ENCODE results near the gene DNAJB1.

Gene DNAJB1

DNA sequence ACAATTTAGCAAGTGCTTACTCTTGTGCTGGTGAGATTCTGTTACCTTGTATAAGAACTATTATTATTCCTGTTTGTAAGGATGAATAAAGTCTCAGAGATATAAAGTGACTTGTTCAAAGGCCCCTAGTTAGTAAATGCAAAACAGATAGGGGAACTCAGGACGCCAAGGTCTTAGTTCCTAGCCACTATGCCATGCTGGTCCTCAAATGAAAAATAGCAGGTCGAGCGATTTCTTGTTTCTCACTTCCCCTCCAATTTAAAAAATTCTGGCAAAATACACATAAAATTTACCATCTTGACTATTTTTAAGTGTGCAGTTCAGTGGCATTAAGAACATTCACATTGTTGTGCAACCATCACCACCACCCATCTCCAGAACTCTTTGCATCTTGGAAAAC lies 12.3 kb upstream of the DNAJB1 start:
- Histone ChIP-seq H3K9ac (ENCODE audit: low read depth, low read length) (no peak overlapping the region), H3K27ac (ENCODE audit: low read depth, low read length) (no peak overlapping the region), H3K4me3 (ENCODE audit: low read depth, low read length) (peak overlapping the region; percentile 89), H3K9me3 (ENCODE audit: control insufficient read depth, insufficient read depth, low read length) (no peaks in the 10 kb centered on the region), H3K27me3 (ENCODE audit: control insufficient read depth, insufficient read depth, low read length) (no peaks in the 10 kb centered on the region), H3K36me3 (ENCODE audit: control insufficient read depth, insufficient read depth, low read length) (no peaks in the 10 kb centered on the region), H3K4me1 (ENCODE audit: control insufficient read depth, insufficient read depth, low read length) (no peaks in the 10 kb centered on the region)

DNA sequence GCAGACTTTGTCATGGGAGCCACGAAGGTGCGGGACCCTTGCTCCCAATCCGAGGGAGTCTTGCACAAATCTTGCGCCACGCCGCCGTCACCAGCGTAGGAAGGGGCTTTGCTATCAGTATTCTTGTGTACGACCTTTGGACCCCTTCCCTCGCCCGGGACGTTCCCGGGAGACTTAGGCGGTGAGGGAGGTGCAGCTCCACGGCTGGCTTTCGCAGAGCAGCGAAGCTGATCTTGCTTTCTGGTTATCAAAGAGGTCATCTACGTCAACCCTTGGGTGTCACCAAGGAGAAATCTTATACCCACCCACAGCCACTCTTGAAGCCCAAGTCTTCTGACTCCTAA lies 11.8 kb upstream of the DNAJB1 start:
- peak overlapping the region; percentile 70 for H3K9ac ChIP-seq (ENCODE audit: low read depth, low read length)
- peak overlapping the region; percentile 80 for H3K27ac ChIP-seq (ENCODE audit: low read depth, low read length)
- peak overlapping the region; percentile 89 for H3K4me3 ChIP-seq (ENCODE audit: low read depth, low read length)
- H3K36me3 ChIP-seq (ENCODE audit: control insufficient read depth, insufficient read depth, low read length), result no peaks in the 10 kb centered on the region
- no peaks in the 10 kb centered on the region for H3K9me3 ChIP-seq (ENCODE audit: control insufficient read depth, insufficient read depth, low read length)
- no peaks in the 10 kb centered on the region for H3K4me1 ChIP-seq (ENCODE audit: control insufficient read depth, insufficient read depth, low read length)
- H3K27me3 ChIP-seq (ENCODE audit: control insufficient read depth, insufficient read depth, low read length), result no peaks in the 10 kb centered on the region

DNA sequence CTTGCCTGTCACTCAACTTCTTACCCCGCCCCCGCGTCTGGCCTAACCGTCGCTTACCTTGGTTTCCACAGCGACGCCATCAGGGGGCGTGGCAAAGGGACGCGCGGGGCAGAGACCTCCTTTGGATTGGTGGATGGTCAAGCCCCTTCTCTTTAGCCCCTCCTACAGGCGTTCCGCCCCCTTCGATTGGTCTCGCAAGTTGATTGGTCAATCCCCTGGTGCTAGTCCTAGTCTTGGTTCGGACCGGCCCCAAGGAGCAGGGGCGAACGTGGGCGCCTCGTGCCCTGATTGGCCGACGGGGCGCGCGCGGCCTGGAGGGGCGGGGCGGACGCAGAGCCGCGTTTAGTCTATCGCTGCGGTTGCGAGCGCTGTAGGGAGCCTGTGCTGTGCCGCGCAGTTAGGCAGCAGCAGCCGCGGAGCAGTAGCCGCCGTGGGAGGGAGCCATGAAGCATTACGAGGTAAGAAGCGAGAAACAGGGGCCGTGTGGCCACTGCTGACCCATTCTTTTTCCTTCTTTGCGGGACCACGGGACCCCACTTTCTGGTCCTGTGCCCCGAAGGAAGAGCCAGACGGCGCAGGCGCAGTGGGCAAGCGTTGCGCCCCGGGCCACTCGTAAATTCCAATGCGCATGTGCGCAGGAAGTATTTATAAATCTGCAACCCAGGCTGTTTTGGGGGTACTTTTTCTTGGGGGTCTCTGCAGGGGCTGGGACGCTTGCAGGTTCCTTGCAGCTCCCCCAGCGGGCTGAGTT lies 11.2 kb upstream of the DNAJB1 start, which contains the start of gene TECR:
Gene TECR (plus strand): TSS at position 341 of the 751 bp plus-strand sequence. CDS start 103 bp downstream, at position 444.
- Histone ChIP-seq H3K27me3 (ENCODE audit: control insufficient read depth, insufficient read depth, low read length) (no peaks in the 10 kb centered on the region), H3K9ac (ENCODE audit: low read depth, low read length) (peak within 1 kb of the TSS; percentile 70), H3K4me1 (ENCODE audit: control insufficient read depth, insufficient read depth, low read length) (no peaks in the 10 kb centered on the region), H3K36me3 (ENCODE audit: control insufficient read depth, insufficient read depth, low read length) (no peaks in the 10 kb centered on the region), H3K9me3 (ENCODE audit: control insufficient read depth, insufficient read depth, low read length) (no peaks in the 10 kb centered on the region), H3K4me3 (ENCODE audit: low read depth, low read length) (peak within 1 kb of the TSS; percentile 89), H3K27ac (ENCODE audit: low read depth, low read length) (peak within 1 kb of the TSS; percentile 80)

DNA sequence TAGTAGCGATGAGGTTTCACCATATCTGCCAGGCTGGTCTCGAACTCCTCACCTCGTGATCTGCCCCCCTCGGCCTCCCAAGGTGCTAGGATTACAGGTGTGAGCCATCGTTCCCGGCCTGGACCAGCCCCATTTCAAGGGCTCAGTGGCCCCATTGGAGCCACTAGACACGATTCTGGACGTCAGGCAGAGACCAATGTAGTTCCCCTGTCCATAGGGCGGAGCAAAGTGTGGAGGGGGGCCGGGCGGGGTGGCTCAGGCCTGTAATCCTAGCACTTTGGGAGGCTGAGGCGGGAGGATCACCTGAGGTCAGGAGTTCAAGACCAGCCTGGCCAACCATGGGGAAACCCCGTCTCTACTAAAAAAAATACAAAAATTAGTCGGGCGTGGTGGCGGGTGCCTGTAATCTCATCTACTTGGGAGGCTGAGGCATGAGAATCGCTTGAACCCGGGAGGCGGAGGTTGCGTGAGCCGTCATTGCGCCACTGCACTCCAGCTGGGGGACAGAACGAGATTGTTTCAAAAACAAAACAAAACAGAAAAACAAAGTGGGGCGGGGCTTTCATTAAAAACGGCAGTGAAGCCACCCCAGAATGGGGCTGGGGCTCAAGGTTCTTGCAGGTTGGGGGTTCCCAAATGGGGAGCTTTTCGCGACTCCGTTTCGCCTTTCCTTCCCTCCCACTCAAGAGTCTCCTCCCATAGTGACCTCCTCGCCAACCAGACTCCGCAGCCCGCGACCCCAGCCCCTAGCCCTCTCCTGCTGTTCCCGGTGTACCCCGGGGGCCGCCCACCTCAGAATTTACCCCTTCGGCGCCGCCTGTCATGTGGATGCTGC lies 10.4 kb upstream of the DNAJB1 start:
- Histone ChIP-seq H3K27ac (ENCODE audit: low read depth, low read length) (no peak overlapping the region), H3K9me3 (ENCODE audit: control insufficient read depth, insufficient read depth, low read length) (no peaks in the 10 kb centered on the region), H3K36me3 (ENCODE audit: control insufficient read depth, insufficient read depth, low read length) (no peaks in the 10 kb centered on the region), H3K9ac (ENCODE audit: low read depth, low read length) (no peak overlapping the region), H3K27me3 (ENCODE audit: control insufficient read depth, insufficient read depth, low read length) (no peaks in the 10 kb centered on the region), H3K4me3 (ENCODE audit: low read depth, low read length) (peak overlapping the region; percentile 67), H3K4me1 (ENCODE audit: control insufficient read depth, insufficient read depth, low read length) (no peaks in the 10 kb centered on the region)

DNA sequence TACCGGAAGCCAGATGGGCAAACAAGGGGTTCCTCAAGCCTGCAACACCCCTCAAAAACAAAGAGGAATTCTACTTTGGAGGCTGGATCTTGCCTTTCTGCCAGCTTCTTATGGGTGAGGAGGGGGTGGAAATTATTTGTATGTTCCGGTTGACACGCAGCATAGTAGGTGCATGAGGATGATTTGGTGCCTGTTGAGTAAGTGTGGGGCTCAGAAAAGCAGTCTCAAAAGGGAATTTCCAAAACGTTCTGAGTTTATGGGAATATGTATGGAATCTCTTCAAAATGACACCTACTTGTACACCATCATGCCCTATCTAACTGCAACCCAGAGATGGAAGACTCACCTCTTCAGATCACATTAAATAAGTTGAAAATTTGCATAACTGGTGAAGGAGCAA lies 8.2 kb upstream of the DNAJB1 start:
- no peaks in the 10 kb centered on the region for H3K36me3 ChIP-seq (ENCODE audit: control insufficient read depth, insufficient read depth, low read length)
- H3K27me3 ChIP-seq (ENCODE audit: control insufficient read depth, insufficient read depth, low read length), result no peaks in the 10 kb centered on the region
- no peak overlapping the region for H3K9ac ChIP-seq (ENCODE audit: low read depth, low read length)
- no peaks in the 10 kb centered on the region for H3K4me1 ChIP-seq (ENCODE audit: control insufficient read depth, insufficient read depth, low read length)
- H3K27ac ChIP-seq (ENCODE audit: low read depth, low read length), result no peak overlapping the region
- H3K4me3 ChIP-seq (ENCODE audit: low read depth, low read length), result no peak overlapping the region
- no peaks in the 10 kb centered on the region for H3K9me3 ChIP-seq (ENCODE audit: control insufficient read depth, insufficient read depth, low read length)

DNA sequence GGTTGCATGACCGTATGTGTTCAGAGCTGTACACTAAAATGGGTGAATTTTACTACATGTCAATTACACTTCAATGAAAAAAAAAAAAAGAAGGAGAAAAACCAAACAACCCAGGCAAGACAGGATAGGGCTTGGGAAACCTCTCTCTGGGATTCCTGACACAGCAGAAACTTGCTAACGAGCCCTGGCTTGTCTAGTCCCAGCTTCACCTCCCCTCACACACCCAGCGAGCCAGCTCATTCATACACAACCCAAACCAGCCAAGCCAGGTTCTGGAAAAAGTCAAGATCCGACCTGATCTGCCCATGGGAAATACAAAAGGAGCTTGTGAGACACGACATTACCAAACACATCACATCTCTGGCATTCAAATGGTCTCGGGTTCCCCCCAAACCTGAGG lies 7.5 kb upstream of the DNAJB1 start:
- H3K4me1 ChIP-seq (ENCODE audit: control insufficient read depth, insufficient read depth, low read length), result no peaks in the 10 kb centered on the region

DNA sequence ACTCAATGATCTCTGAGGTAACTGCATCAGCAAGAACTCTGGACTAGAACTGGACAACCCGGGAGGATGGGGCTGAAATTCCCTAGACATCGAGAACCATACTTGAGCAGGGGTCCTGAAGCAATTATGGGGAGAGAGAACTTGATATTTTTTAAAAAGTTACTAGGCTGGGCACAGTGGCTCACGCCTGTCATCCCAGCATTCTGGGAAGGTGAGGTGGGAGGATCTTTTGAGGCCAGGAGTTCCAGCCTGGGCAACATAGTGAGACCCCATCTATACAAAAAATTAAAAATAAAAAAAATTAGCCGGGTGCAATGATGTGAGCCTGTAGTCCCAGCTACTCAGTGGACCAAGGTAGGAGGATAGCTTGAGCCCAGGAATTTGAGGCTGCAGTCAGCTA lies 2.3 kb upstream of the DNAJB1 start:
- H3K36me3 ChIP-seq (ENCODE audit: control insufficient read depth, insufficient read depth, low read length), result peaks cover 13% of the 10 kb centered on the region
- peak overlapping the region; percentile 70 for H3K27ac ChIP-seq (ENCODE audit: low read depth, low read length)
- no peaks in the 10 kb centered on the region for H3K27me3 ChIP-seq (ENCODE audit: control insufficient read depth, insufficient read depth, low read length)
- no peak overlapping the region for H3K9ac ChIP-seq (ENCODE audit: low read depth, low read length)
- H3K4me3 ChIP-seq (ENCODE audit: low read depth, low read length), result no peak overlapping the region
- H3K9me3 ChIP-seq (ENCODE audit: control insufficient read depth, insufficient read depth, low read length), result no peaks in the 10 kb centered on the region
- peaks cover 17% of the 10 kb centered on the region; the same call in 1 of the 2 replicates for H3K4me1 ChIP-seq (ENCODE audit: control insufficient read depth, insufficient read depth, low read length)

More for the DNA sequence above, 7.5 kb upstream of the DNAJB1 start:
- no peak overlapping the region for H3K27ac ChIP-seq (ENCODE audit: low read depth, low read length)
- H3K36me3 ChIP-seq (ENCODE audit: control insufficient read depth, insufficient read depth, low read length), result no peaks in the 10 kb centered on the region
- no peak overlapping the region for H3K9ac ChIP-seq (ENCODE audit: low read depth, low read length)
- H3K27me3 ChIP-seq (ENCODE audit: control insufficient read depth, insufficient read depth, low read length), result no peaks in the 10 kb centered on the region
- no peaks in the 10 kb centered on the region for H3K9me3 ChIP-seq (ENCODE audit: control insufficient read depth, insufficient read depth, low read length)
- no peak overlapping the region for H3K4me3 ChIP-seq (ENCODE audit: low read depth, low read length)

DNA sequence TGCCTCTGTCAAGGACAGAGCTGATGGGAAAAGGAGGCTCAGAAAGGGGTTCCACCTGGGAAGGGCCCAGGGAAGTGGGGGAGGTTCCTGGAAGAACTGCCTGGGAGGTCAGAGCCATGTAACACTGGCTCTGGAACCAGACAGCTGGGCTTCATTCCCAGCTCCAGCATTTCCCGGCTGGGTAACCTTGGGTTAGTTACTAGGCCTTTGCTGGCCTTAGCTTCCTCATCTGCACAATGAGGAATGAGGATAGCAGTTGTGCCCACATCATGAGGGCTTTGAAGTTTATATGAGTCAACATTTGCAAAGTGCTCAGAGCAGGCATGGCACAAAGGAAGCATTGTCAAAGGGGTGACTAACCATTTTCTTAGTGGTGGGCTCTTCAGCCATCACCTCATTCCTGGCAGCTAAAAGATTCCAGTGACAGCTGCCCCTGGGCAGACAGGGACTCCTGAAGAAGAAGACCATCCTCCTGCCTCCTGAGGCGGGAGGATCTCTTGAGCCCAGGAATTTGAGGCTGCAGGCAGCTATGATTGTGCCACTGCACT lies 1.7 kb upstream of the DNAJB1 start:
- Histone ChIP-seq H3K9me3 (ENCODE audit: control insufficient read depth, insufficient read depth, low read length) (no peaks in the 10 kb centered on the region), H3K9ac (ENCODE audit: low read depth, low read length) (no peak overlapping the region), H3K4me3 (ENCODE audit: low read depth, low read length) (no peak overlapping the region), H3K27me3 (ENCODE audit: control insufficient read depth, insufficient read depth, low read length) (no peaks in the 10 kb centered on the region), H3K4me1 (ENCODE audit: control insufficient read depth, insufficient read depth, low read length) (peaks cover 17% of the 10 kb centered on the region; the same call in 1 of the 2 replicates), H3K27ac (ENCODE audit: low read depth, low read length) (peak overlapping the region; percentile 70), H3K36me3 (ENCODE audit: control insufficient read depth, insufficient read depth, low read length) (peaks cover 19% of the 10 kb centered on the region)

DNA sequence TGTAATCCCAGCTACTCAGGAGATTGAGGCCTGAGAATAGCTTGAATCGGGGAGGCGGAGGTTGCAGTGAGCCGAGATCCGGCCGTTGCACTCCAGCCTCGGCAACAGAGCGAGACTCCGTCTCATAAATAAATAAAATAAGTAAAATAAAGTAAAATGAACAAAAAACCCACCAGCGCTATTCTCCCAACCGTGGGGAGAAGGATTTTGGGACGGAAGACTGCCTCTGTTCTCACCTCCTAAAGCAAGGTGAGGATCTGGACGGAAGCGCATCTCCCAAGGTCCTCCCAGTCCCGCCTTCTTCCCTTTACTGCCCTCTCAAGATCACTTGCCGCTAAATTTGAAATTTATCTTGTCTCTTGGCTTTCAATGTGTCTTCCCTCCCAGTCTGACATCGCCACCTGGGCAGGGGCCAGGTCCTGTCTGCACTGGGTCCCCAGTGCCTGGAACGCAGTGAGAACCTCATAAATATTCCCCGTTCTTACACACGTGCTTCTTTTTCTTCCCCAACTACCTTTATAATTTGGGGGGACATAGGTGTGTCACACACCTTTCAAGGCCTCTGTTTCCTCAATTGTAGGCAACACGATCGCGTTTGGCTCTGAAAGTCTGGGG lies 1.2 kb upstream of the DNAJB1 start:
- peaks cover 17% of the 10 kb centered on the region; the same call in 1 of the 2 replicates for H3K4me1 ChIP-seq (ENCODE audit: control insufficient read depth, insufficient read depth, low read length)
- peaks cover 25% of the 10 kb centered on the region for H3K36me3 ChIP-seq (ENCODE audit: control insufficient read depth, insufficient read depth, low read length)
- peak overlapping the region; percentile 70 for H3K27ac ChIP-seq (ENCODE audit: low read depth, low read length)
- no peaks in the 10 kb centered on the region for H3K27me3 ChIP-seq (ENCODE audit: control insufficient read depth, insufficient read depth, low read length)
- H3K9ac ChIP-seq (ENCODE audit: low read depth, low read length), result no peak overlapping the region
- no peaks in the 10 kb centered on the region for H3K9me3 ChIP-seq (ENCODE audit: control insufficient read depth, insufficient read depth, low read length)
- no peak overlapping the region for H3K4me3 ChIP-seq (ENCODE audit: low read depth, low read length)

DNA sequence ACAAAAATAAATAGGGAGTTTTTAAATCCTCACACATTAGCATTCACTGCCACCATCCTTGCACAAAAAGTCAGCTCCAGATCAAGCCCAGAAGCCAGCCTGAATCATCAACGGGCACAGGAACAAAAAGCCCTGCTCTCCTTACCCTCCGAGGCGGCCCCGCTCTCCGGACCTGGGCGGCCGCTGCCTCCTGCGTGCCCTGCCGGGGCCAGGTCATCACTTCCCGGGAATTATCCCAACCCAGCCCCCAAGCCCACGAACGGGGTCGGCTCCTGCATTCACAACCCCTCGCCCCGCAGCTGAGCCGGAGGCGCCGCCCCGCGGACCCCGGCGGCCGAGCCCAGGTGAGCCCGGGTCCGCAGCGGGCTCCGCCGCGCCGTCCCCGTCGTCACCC lies 754 bp downstream of the DNAJB1 start:
- H3K4me3 ChIP-seq (ENCODE audit: low read depth, low read length), result peak overlapping the region; percentile 94
- H3K27ac ChIP-seq (ENCODE audit: low read depth, low read length), result peak overlapping the region; percentile 93
- peaks cover 17% of the 10 kb centered on the region; the same call in 1 of the 2 replicates for H3K4me1 ChIP-seq (ENCODE audit: control insufficient read depth, insufficient read depth, low read length)
- peaks cover 29% of the 10 kb centered on the region for H3K36me3 ChIP-seq (ENCODE audit: control insufficient read depth, insufficient read depth, low read length)
- H3K9me3 ChIP-seq (ENCODE audit: control insufficient read depth, insufficient read depth, low read length), result no peaks in the 10 kb centered on the region
- no peaks in the 10 kb centered on the region for H3K27me3 ChIP-seq (ENCODE audit: control insufficient read depth, insufficient read depth, low read length)
- H3K9ac ChIP-seq (ENCODE audit: low read depth, low read length), result 0 out of 2 replicates have a peak overlapping the region, but pooled peaks have one; percentile 38
